Measurements from ENCODE around the gene SMOC1.

SMOC1 gene

GRCh38 chr14:69941768-69942742, 62.8 kb downstream of the SMOC1 start:
- DNase-seq (ENCODE audit: low read depth in 3 of 3), result no peak

- no peak for DNase-seq (ENCODE audit: low read depth in 3 of 3)
Observed at GRCh38 chr14:69943084-69943780, 64.0 kb downstream of the SMOC1 start.

DNA sequence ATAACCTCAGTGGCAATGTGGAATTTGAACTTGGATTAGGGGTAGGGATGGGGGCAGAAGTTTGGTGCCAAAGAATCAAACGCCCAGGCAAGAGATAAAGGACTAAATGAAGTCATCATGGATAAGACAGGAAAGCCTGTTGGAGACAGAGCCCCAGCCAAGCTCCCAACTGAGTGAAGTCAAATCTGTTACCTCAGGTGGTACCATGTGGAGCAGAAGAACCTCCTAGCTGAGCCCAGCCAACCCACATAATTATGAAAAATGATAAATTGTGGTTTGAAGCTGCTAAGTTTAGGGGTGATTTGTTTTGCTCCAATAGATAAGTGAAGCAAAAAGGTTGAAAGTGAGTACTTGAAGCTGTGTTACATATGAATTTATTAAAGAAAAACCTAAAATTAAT, 66.1 kb downstream of the SMOC1 start:
- no peak for DNase-seq (ENCODE audit: low read depth in 3 of 3)

- DNase-seq (ENCODE audit: low read depth in 3 of 3), result no peak
Observed at GRCh38 chr14:69945912-69946311, 66.7 kb downstream of the SMOC1 start.

- DNase-seq (ENCODE audit: low read depth in 3 of 3), result no peak
Observed at GRCh38 chr14:69948351-69948750, 69.1 kb downstream of the SMOC1 start.

- no peak for DNase-seq (ENCODE audit: low read depth in 3 of 3)
Observed at GRCh38 chr14:69951263-69951662, 72.0 kb downstream of the SMOC1 start.

GRCh38 chr14:69951935-69952334, 72.7 kb downstream of the SMOC1 start:
- no peak for DNase-seq (ENCODE audit: low read depth in 3 of 3)

DNA sequence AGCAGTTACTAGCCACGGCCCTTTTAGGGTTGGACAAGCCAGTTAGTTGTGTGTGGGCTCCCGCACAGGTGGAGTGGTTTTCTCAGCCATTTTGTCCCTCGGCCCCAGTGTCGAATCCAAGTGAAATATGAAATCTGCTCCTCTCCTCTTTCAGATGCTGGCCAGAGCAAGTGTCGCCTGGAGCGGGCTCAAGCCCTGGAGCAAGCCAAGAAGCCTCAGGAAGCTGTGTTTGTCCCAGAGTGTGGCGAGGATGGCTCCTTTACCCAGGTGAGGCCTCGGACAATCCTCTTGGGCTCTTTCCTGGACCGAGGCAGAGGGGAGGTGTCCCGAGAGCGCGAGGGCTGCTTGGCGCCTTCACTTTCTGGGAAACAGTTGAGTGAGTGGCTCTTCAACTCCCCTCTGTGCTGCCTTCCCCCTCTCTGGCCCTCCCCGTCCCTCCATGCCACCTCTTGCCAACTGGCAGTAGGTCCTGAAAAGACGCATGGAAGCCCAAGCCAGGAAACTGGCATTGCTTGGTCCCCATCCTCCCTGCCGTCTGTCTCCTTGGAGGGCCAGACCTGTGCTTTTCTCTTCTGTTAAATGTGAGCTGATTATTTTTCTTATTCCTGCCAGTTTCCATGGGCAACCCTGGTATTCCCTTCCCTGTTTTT, 74.2 kb downstream of the SMOC1 start:
- no peak for DNase-seq (ENCODE audit: low read depth in 3 of 3)

GRCh38 chr14:69955855-69956845, 76.9 kb downstream of the SMOC1 start:
- no peak for DNase-seq (ENCODE audit: low read depth in 3 of 3)

- no peak for DNase-seq (ENCODE audit: low read depth in 3 of 3)
Observed at GRCh38 chr14:69956970-69957369, 77.8 kb downstream of the SMOC1 start.

GRCh38 chr14:69957986-69958385, 78.8 kb downstream of the SMOC1 start:
- no peak for DNase-seq (ENCODE audit: low read depth in 3 of 3)

- DNase-seq (ENCODE audit: low read depth in 3 of 3), result no peak
Observed at GRCh38 chr14:69959136-69959535, 79.9 kb downstream of the SMOC1 start.

- DNase-seq (ENCODE audit: low read depth in 3 of 3), result no peak
Observed at GRCh38 chr14:69960296-69960695, 81.1 kb downstream of the SMOC1 start.

DNA sequence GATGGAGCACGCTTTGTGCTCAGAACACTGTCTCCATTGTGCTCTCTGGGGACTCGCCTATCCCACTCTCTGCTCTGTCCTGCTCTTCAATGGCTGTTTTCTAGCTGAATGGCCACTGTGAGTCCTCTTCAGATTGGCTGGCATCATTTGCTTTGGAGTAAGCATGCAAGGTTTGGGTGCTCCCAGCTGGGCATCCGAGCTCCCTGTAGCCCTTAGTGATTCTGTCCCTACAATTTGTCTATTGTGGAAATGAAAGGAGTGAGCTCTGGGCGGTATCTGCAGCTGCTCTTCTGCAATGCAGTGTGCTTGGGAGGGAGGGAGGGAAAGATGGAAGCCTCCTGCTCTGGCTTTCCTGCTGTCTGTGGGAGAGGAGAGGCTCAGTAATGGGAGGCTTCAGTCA, 84.8 kb downstream of the SMOC1 start:
- DNase-seq (ENCODE audit: low read depth in 3 of 3), result no peak

DNA sequence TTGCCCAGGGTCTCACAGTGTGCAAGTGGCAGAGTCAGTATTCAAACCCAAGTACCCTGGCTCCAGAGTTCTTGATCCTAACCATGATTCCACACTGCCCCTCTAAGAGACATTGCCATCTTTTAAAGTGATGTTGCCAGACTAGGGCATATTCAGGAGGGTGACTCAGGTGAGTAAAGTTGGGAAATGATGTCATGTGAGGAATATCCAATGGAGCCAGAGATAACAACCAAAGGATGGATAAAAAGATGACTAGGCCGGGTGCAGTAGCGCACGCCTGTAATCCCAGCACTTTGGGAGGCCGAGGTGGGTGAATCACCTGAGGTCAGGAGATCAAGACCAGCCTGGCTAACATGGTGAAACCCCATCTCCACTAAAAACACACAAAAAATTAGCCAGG, 85.6 kb downstream of the SMOC1 start:
- DNase-seq (ENCODE audit: low read depth in 3 of 3), result no peak

GRCh38 chr14:69968132-69968531, 88.9 kb downstream of the SMOC1 start:
- no peak for DNase-seq (ENCODE audit: low read depth in 3 of 3)

DNA sequence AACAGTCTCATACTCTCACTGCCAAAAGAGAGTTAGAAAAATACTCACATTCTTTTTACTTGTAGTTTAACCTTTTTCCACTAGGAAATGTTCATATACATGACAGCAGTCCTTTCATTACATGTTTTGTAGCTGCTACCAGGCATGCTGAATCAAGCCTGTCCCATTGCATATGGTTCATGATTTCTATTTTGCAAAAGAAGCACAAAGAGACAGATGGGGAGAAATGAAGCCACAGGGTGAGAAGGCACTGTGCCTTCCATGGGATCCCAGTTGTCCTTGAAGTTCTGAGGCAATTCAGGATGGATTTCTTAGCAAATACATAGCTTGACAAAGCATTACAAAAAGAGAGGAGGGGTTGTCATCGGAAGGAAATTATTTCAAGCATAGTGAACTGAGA, 89.5 kb downstream of the SMOC1 start:
- no peak for DNase-seq (ENCODE audit: low read depth in 3 of 3)

DNA sequence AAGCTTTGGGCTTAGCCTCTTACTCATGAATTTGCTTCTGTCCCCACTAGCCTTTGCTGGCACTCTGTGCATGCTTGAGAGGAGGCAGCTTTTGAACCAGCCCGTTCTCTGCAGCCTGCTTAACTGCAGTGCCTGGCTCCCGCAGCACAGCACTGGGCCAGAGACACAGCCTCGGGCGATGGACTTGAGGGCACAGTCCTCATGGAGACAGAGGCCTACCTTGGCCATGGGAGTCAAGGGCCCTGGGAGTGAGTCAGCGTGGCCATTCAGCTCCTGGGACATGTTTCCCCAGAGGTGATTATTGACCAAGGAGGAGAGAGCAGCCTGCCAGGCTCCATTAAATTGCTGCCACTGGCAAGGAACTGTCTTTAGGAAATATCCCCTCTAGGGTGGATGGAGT, 93.5 kb downstream of the SMOC1 start:
- no peak for DNase-seq (ENCODE audit: low read depth in 3 of 3)

DNA sequence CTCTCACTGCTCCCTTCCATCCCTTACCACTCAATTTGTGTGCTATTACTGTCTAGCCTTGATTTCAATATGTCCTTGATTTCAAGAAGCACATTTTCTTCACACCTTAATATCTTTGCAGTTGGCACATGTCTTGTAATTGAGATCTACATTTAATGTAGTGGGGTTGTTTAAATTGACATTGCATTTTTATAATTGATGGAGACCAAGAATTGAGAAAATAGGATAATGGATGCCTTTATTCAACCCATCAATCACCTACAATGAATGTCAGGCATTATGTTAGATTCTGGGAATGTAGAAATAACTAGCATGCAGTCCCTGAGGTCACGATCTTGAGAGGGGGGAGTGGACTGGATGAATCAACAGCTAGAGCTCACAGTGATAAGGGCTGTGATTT, 94.6 kb downstream of the SMOC1 start:
- DNase-seq (ENCODE audit: low read depth in 3 of 3), result no peak

- no peak for DNase-seq (ENCODE audit: low read depth in 3 of 3)
Observed at GRCh38 chr14:69979882-69980281, 100.7 kb downstream of the SMOC1 start.
